ENCODE data around the gene LAMA3. TPM values are rescaled to one million over a fixed set of nuclear protein-coding genes. Genes with fewer than 3 reads are reported as not detected.

The LAMA3 gene
- polyA plus RNA-seq, 1 donor from 2014 or later = 3.4 TPM

DNA sequence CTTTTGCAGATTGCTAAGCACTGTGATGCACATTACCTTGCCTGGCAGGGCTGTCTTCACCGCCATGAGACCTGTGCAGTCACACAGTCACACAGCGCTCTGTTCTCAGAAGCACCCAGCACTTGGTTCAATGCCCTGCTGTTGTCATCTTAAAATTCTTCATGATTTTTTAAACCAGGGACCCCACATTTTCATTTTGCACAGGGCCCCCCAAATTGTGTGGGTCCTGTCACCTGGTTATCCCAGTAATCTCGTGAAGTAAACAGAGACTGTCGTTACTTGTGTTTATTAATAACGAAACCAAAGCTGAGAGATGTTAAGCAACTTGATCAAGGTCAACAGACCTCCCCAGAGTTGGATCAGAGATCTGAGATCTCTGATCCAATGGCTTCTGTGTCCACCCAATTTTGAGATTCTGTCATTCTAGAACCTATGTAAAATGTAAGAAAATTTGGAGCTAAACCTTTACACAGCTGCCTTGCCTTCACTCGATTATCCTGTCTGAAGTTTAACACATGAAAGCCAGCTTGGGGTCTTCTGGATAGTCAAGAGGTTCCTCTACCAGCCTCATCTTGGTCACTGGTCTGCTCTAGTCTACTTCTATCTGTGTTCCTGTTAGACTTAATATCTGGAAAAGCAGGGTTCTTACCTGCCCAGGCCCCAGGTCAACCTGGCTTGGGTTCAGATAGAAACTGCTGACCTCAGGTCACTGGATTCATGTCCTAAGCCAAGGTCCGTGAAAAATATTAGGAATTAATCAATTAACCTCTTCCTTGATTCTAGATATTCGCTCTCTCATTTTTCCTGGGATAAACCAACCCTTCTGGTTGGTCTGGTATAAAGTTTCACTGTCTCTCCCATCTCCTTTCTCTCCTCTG is 311.6 kb downstream of the LAMA3 start:
- Histone ChIP-seq H3K9me2 (ENCODE audit: insufficient read depth, low read length) (no peaks in the 10 kb centered on the region), H3K27me3 (ENCODE audit: insufficient read depth, low read depth, low read length) (no peaks in the 10 kb centered on the region), H3K9ac (ENCODE audit: low read length) (no peak overlapping the region), H3K27ac (ENCODE audit: low read length) (no peak overlapping the region), H3K9me3 (ENCODE audit: low read length) (no peaks in the 10 kb centered on the region), H3K36me3 (ENCODE audit: insufficient read depth, low read length) (no peaks in the 10 kb centered on the region), H3K79me2 (replicated peaks; ENCODE audit: insufficient read depth, low read length) (no peaks in the 10 kb centered on the region), H3K4me2 (ENCODE audit: low read length) (no peak overlapping the region), H2AFZ (ENCODE audit: low read depth, low read length) (no peak overlapping the region), H3F3A (ENCODE audit: insufficient read depth, low read length, poor library complexity, severe bottlenecking) (no peaks in the 10 kb centered on the region), H4K20me1 (ENCODE audit: insufficient read depth) (no peaks in the 10 kb centered on the region), H3K4me3 (ENCODE audit: low read length) (no peak overlapping the region)
- TF ChIP-seq POLR2AphosphoS5 (IDR thresholded peaks at IDR 0.05) (no peak), SMC3 (conservative IDR thresholded peaks at IDR 0.05; ENCODE audit: poor library complexity) (no peak), TAF1 (IDR thresholded peaks at IDR 0.05; ENCODE audit: low read depth) (no peak)
- TF ChIP-seq, protein P1, sequence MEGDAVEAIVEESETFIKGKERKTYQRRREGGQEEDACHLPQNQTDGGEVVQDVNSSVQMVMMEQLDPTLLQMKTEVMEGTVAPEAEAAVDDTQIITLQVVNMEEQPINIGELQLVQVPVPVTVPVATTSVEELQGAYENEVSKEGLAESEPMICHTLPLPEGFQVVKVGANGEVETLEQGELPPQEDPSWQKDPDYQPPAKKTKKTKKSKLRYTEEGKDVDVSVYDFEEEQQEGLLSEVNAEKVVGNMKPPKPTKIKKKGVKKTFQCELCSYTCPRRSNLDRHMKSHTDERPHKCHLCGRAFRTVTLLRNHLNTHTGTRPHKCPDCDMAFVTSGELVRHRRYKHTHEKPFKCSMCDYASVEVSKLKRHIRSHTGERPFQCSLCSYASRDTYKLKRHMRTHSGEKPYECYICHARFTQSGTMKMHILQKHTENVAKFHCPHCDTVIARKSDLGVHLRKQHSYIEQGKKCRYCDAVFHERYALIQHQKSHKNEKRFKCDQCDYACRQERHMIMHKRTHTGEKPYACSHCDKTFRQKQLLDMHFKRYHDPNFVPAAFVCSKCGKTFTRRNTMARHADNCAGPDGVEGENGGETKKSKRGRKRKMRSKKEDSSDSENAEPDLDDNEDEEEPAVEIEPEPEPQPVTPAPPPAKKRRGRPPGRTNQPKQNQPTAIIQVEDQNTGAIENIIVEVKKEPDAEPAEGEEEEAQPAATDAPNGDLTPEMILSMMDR (IDR thresholded peaks at IDR 0.05; ENCODE audit: poor library complexity, severe bottlenecking) = no peak

DNA sequence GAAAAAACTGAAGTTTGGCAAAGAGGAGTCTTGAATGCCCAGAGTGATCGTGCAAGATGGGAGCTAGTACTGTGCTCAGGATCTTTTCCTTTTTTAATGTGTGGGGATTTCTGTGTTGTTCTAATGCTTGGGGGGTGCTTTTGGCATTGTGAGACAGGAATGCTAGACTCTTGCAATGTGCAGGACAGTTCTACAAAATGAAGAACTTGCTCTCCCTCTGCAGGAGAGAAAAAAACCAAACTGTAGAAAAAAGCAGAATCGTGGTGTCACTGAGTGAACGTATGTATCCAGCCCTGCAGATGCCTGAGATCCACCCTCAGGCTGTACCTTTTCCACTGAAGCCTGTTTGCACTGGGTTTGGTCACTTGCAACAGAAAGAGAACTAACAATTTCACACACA is 313.2 kb downstream of the LAMA3 start:
- H3F3A ChIP-seq (ENCODE audit: insufficient read depth, low read length, poor library complexity, severe bottlenecking) = no peaks in the 10 kb centered on the region
- no peak overlapping the region for H2AFZ ChIP-seq (ENCODE audit: low read depth, low read length)
- H3K4me2 ChIP-seq (ENCODE audit: low read length) = no peak overlapping the region
- no peak overlapping the region for H3K9ac ChIP-seq (ENCODE audit: low read length)
- H3K4me3 ChIP-seq (ENCODE audit: low read length) = no peak overlapping the region
- H3K9me2 ChIP-seq (ENCODE audit: insufficient read depth, low read length) = no peaks in the 10 kb centered on the region
- no peaks in the 10 kb centered on the region for H4K20me1 ChIP-seq (ENCODE audit: insufficient read depth)
- no peaks in the 10 kb centered on the region for H3K79me2 ChIP-seq (replicated peaks; ENCODE audit: insufficient read depth, low read length)
- H3K9me3 ChIP-seq (ENCODE audit: low read length) = no peaks in the 10 kb centered on the region
- no peak for TF ChIP-seq MXI1 (conservative IDR thresholded peaks at IDR 0.05; ENCODE audit: poor library complexity, severe bottlenecking)
- no peak for TF ChIP-seq SMC3 (conservative IDR thresholded peaks at IDR 0.05; ENCODE audit: poor library complexity)
- TF ChIP-seq POLR2AphosphoS5 (IDR thresholded peaks at IDR 0.05) = no peak
- TF ChIP-seq, protein P1 (IDR thresholded peaks at IDR 0.05; ENCODE audit: poor library complexity, severe bottlenecking) = no peak
- TF ChIP-seq EZH2 (IDR thresholded peaks at IDR 0.05; ENCODE audit: borderline replicate concordance, insufficient read depth, low read length, poor library complexity, severe bottlenecking) = no peak
- TF ChIP-seq TAF1 (IDR thresholded peaks at IDR 0.05; ENCODE audit: low read depth) = no peak
- H3K27me3 ChIP-seq (ENCODE audit: insufficient read depth, low read depth, low read length) = no peaks in the 10 kb centered on the region
- H3K36me3 ChIP-seq (ENCODE audit: insufficient read depth, low read length) = no peaks in the 10 kb centered on the region
- no peak overlapping the region for H3K27ac ChIP-seq (ENCODE audit: low read length)

DNA sequence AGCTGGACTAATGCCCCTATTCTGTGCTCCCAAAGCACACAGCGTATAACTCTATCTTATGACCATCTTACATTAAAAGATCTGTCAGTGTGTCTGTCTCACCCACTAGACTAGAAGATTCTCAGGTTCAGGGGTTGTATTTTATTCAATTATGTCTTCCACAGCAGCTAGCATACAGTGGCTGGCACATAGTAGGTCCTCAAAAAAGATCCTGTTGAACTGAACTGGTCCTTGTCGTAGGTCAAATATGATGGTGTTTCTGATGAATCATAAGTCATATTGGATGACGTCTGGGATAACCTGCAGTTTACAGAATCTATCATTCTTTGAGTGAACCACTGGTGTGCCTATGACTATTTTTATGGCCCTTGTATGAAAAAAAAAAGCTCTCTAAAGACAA is 314.0 kb downstream of the LAMA3 start:
- Histone ChIP-seq H3K9me3 (ENCODE audit: low read length) (no peaks in the 10 kb centered on the region), H3K9ac (ENCODE audit: low read length) (no peak overlapping the region), H3K4me2 (ENCODE audit: low read length) (no peak overlapping the region), H4K20me1 (ENCODE audit: insufficient read depth) (no peaks in the 10 kb centered on the region), H3K79me2 (replicated peaks; ENCODE audit: insufficient read depth, low read length) (no peaks in the 10 kb centered on the region), H3K36me3 (ENCODE audit: insufficient read depth, low read length) (no peaks in the 10 kb centered on the region), H3F3A (ENCODE audit: insufficient read depth, low read length, poor library complexity, severe bottlenecking) (no peaks in the 10 kb centered on the region), H3K27me3 (ENCODE audit: insufficient read depth, low read depth, low read length) (no peaks in the 10 kb centered on the region), H3K9me2 (ENCODE audit: insufficient read depth, low read length) (no peaks in the 10 kb centered on the region), H2AFZ (ENCODE audit: low read depth, low read length) (no peak overlapping the region), H3K4me3 (ENCODE audit: low read length) (no peak overlapping the region), H3K27ac (ENCODE audit: low read length) (no peak overlapping the region)
- TF ChIP-seq SMC3 (conservative IDR thresholded peaks at IDR 0.05; ENCODE audit: poor library complexity) (no peak), RAD21 (conservative IDR thresholded peaks at IDR 0.05) (no peak), EZH2 (IDR thresholded peaks at IDR 0.05; ENCODE audit: borderline replicate concordance, insufficient read depth, low read length, poor library complexity, severe bottlenecking) (no peak), POLR2AphosphoS5 (IDR thresholded peaks at IDR 0.05) (no peak), TAF1 (IDR thresholded peaks at IDR 0.05; ENCODE audit: low read depth) (no peak), EP300 (conservative IDR thresholded peaks at IDR 0.05; ENCODE audit: poor library complexity, severe bottlenecking) (no peak), MXI1 (conservative IDR thresholded peaks at IDR 0.05; ENCODE audit: poor library complexity, severe bottlenecking) (no peak)
- TF ChIP-seq, protein P2, sequence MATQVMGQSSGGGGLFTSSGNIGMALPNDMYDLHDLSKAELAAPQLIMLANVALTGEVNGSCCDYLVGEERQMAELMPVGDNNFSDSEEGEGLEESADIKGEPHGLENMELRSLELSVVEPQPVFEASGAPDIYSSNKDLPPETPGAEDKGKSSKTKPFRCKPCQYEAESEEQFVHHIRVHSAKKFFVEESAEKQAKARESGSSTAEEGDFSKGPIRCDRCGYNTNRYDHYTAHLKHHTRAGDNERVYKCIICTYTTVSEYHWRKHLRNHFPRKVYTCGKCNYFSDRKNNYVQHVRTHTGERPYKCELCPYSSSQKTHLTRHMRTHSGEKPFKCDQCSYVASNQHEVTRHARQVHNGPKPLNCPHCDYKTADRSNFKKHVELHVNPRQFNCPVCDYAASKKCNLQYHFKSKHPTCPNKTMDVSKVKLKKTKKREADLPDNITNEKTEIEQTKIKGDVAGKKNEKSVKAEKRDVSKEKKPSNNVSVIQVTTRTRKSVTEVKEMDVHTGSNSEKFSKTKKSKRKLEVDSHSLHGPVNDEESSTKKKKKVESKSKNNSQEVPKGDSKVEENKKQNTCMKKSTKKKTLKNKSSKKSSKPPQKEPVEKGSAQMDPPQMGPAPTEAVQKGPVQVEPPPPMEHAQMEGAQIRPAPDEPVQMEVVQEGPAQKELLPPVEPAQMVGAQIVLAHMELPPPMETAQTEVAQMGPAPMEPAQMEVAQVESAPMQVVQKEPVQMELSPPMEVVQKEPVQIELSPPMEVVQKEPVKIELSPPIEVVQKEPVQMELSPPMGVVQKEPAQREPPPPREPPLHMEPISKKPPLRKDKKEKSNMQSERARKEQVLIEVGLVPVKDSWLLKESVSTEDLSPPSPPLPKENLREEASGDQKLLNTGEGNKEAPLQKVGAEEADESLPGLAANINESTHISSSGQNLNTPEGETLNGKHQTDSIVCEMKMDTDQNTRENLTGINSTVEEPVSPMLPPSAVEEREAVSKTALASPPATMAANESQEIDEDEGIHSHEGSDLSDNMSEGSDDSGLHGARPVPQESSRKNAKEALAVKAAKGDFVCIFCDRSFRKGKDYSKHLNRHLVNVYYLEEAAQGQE (IDR thresholded peaks at IDR 0.05; ENCODE audit: borderline replicate concordance) = no peak
- TF ChIP-seq, protein P1 (IDR thresholded peaks at IDR 0.05; ENCODE audit: poor library complexity, severe bottlenecking) = no peak
